Bronchial epithelial cell (primary cell): ENCODE measurements around the gene NSG2. TPM values are rescaled to one million over a fixed set of nuclear protein-coding genes. Genes with fewer than 3 reads are reported as not detected.

Experiments used
- DNase-seq: peaks from one replicate; pipeline ENCODE4 v3.0.0-alpha.2; 2010; ENCODE audit warnings: low read depth
- FAIRE-seq: peaks from 2 replicates; lab custom pipeline; 2011; peaks lifted over from hg19 to GRCh38; lab: Jason Lieb, UNC
- H3K27me3 ChIP-seq: 2 replicates; pipeline ENCODE4 v1.5.1; 2011; ENCODE audit warnings: low read length; ENCODE audit not compliant: control insufficient read depth, insufficient read depth
- H3K36me3 ChIP-seq: 2 replicates; pipeline ENCODE4 v1.5.1; 2011; ENCODE audit warnings: low read length; ENCODE audit not compliant: control insufficient read depth, insufficient read depth
- H3K4me3 ChIP-seq: 2 replicates; pipeline ENCODE4 v1.5.1; 2011; ENCODE audit warnings: mild to moderate bottlenecking, low read depth, low read length, control low read depth
- total RNA-seq: library from RNA; depleted of rRNA; stranded (reverse); fragments of >200 nt; gene quantifications from 2 replicates; pipeline ENCODE4 v1.2.1, GENCODE V29; 2014
- TF ChIP-seq, protein P1 (sequence below): IDR thresholded peaks from 2 replicates; pipeline ENCODE4 v1.5.1; 2011; ENCODE audit warnings: mild to moderate bottlenecking, moderate library complexity, low read length, control low read depth, inconsistent platforms; ENCODE audit not compliant: insufficient read depth, severe bottlenecking

Gene NSG2
- total RNA-seq, 1 donor from 2014 or later = not detected

DNA sequence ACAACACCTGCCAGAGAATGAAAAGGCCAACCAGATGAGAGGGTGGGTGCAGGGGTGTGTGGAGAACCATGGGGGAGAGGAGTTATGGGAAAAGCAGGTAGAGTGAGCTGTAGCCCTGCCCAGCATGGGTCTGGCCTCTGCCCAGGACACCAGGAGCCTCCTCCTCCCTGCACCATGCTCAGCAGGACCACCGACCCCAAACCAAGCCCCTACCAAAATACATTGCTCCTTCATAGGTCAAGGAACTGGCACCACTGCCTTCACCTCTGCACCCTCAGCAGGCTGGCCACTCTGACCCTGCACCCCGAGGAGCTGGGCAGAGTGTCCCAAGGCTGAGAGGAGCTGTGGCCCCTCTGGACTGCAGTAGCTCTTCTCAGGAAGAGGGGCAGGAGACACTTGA, 102.0 kb downstream of the NSG2 start:
- no peak for FAIRE-seq
- H3K27me3 ChIP-seq = no peaks in the 10 kb centered on the region
- H3K36me3 ChIP-seq = no peaks in the 10 kb centered on the region
- no peak for DNase-seq
- TF ChIP-seq, protein P1, sequence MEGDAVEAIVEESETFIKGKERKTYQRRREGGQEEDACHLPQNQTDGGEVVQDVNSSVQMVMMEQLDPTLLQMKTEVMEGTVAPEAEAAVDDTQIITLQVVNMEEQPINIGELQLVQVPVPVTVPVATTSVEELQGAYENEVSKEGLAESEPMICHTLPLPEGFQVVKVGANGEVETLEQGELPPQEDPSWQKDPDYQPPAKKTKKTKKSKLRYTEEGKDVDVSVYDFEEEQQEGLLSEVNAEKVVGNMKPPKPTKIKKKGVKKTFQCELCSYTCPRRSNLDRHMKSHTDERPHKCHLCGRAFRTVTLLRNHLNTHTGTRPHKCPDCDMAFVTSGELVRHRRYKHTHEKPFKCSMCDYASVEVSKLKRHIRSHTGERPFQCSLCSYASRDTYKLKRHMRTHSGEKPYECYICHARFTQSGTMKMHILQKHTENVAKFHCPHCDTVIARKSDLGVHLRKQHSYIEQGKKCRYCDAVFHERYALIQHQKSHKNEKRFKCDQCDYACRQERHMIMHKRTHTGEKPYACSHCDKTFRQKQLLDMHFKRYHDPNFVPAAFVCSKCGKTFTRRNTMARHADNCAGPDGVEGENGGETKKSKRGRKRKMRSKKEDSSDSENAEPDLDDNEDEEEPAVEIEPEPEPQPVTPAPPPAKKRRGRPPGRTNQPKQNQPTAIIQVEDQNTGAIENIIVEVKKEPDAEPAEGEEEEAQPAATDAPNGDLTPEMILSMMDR = no peak
- H3K4me3 ChIP-seq = no peak overlapping the region

DNA sequence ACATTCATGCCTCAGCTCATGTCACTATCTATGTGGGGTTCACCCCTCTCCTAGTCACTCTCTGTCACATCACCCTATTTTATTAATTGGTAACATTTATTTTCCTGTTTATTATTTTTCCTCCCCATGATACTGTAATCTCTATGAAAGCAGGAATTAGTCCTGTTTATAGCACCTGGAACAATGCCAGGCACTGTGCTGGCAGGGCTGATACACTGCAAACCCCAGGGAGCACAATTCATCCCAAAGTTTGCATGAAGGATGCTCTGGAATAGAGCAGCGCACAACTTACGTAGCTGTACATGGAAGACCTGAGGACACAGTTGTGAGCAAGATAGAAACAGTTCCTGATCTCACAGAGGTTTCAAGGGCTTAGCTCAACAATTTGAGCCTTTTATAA, 103.2 kb downstream of the NSG2 start:
- TF ChIP-seq, protein P1 = no peak
- Histone ChIP-seq H3K36me3 (no peaks in the 10 kb centered on the region), H3K27me3 (no peaks in the 10 kb centered on the region), H3K4me3 (no peak overlapping the region)
- DNase-seq (no peak), FAIRE-seq (no peak)

DNA sequence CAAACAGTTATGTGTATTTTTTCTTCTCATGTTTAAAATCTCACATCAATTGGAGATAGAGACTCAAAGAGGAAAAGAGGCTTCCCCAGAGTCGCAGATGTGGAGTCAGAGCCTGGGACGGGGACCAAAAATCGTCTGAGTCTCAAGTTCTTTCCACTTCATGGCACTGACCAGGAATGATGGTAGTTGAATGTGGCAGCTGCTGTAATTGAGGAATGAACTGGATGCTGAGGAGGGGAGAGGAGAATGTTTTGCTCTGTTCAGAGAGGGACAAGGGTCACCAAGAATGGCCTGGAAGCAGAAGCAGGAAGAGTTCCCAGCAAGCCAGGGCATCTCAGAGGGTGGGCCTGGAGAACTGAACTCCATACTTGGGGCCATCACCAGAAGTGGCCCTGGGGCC, 103.9 kb downstream of the NSG2 start:
- TF ChIP-seq, protein P1 = no peak
- no peaks in the 10 kb centered on the region for H3K36me3 ChIP-seq
- DNase-seq = no peak
- H3K27me3 ChIP-seq = no peaks in the 10 kb centered on the region
- H3K4me3 ChIP-seq = no peak overlapping the region
- FAIRE-seq = no peak

DNA sequence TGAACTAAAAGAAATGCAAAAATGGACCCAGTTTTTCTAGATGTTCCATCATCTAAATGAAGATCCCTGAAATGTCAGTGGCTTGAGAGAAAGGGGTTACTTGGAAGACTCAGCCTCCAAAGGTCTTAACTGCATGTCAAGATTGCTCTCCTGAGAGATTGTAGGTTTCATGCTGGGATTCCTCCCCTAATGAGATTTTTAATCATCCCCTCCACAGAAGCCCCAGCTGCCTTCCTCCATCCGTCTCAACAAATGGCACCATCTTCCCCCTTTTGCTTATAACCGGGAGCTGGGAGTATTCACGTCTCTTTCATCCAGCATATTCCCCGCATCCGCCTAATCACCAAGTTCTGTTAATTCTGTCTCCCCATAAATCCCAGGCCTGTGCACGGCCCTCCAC, 104.5 kb downstream of the NSG2 start:
- H3K4me3 ChIP-seq = no peak overlapping the region
- DNase-seq = no peak
- TF ChIP-seq, protein P1 = no peak
- H3K27me3 ChIP-seq = no peaks in the 10 kb centered on the region
- peak; percentile 18 for FAIRE-seq
- H3K36me3 ChIP-seq = no peaks in the 10 kb centered on the region

DNA sequence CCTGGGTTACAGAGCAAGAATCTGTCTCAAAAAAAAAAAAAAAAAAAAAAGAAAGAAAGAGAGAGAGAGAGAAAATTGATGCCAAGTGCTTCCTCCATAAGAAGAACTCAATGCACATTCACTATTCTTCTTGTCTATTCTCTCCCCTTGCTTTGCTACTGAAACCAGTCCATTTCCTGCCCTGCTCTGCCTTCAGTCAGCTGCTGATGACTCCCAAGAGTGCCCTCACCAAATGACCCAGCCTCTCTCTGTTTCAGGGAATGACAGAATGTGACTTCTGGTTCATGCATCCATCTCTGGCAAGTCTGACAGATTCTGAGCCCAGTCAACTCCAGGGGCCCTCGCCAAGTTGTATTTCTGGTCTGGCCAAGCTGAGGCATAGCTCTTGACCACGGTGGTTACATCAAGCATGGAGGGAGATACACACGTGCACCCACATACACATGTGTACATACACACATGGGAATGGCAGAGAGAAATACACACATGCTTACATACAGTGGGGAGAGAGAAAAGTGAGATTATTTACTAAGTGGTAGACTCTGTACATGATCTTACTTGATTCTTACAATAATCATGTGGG, 106.2 kb downstream of the NSG2 start:
- TF ChIP-seq, protein P1 = no peak
- DNase-seq (no peak), FAIRE-seq (no peak)

DNA sequence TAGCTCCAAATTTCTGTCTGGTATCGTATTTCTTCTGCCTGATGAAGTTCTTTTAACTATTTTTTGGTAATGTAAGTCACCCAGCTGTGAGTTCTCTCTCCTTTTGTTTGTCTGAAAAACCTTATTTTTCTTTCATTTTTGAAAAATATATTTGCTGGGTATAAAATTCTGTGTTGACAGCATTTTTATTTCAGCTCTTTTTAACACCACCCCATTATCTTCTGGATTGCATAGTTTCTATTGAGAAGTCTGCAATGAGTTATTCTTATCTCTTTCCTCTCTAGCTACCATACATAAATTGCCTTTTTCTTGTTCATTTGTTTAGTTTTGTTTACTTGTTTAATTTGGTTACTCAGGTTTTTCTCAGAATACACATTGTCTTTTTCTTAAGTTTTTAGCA, 109.1 kb downstream of the NSG2 start:
- no peaks in the 10 kb centered on the region for H3K36me3 ChIP-seq
- DNase-seq (no peak), FAIRE-seq (no peak)
- no peak overlapping the region for H3K4me3 ChIP-seq
- TF ChIP-seq, protein P1 = no peak
- no peaks in the 10 kb centered on the region for H3K27me3 ChIP-seq

More for the DNA sequence above, 106.2 kb downstream of the NSG2 start:
- Histone ChIP-seq H3K27me3 (no peaks in the 10 kb centered on the region), H3K4me3 (no peak overlapping the region), H3K36me3 (no peaks in the 10 kb centered on the region)
